Bronchus fibroblast of lung (primary cell): Measurements from ENCODE around the gene DOCK9. TPM values are rescaled to one million over a fixed set of nuclear protein-coding genes. Genes with fewer than 3 reads are reported as not detected.

Source experiments
- total RNA-seq: library from RNA; depleted of rRNA; stranded (reverse); fragments of >200 nt; gene quantifications from 2 replicates; pipeline ENCODE4 v1.2.3, GENCODE V29; 2015

DOCK9 gene
- 13.8 and 16.5 TPM in 2 replicates for total RNA-seq

GRCh38 chr13:98977568-98978265 is at the start of gene DOCK9:
Gene DOCK9, minus strand, starts transcription at chr13:98978064. Its CDS starts 155 bp downstream, at chr13:98977909.

DNA sequence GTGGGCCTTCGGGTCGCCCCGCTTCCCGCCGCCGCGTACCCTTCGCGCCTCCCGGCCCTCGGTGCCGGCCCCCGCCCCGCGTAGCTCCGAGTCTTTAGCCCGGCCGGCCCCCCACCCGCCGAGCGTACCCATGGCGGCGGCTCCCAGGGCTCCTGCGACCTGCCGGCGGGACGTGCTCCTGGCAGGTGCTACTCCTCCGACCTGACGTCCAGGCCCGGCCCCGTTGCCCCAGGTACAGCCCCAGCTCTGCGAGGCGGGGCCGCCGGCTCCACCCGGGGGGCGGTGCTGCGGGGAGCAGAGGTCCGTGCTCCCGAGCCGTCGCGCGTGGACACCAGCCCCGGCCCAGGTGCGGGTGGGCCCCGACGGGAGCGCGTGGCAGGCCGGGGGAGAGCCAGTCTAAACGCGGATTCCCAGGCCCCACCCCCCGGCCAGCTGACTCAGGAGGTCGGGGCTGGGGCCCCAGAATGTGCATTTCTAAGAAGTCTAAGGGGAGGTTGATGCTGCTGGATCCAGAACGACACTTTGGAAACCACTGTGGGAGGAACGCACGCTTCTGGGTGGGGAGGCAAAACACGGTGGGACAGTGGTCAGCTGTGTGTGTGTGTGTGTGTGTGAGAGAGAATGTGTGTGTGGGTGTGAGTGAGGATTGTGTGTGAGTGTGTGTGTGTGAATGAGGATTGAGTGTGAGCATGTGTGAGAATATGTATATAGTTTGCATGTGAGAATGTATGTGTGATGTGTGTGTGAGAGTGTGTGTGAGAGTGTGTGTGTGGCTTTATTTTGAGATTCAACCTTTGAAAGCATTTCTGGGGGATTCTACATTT is 225.2 kb downstream of the DOCK9 start, which contains the start of gene SLC15A1:
TSS of gene SLC15A1 (minus strand) at position 206 of the 824 bp plus-strand sequence. CDS start at position 132, 74 bp downstream.

Other genes starting within 250 kb of the DOCK9 start
- gene SLC15A1, start 225.4 kb downstream of the DOCK9 start, total RNA-seq, result not detected in 2 replicates
- gene UBAC2, start 222.8 kb upstream of the DOCK9 start, total RNA-seq, result 35.8 and 37.3 TPM in 2 replicates